Measurements from ENCODE around the gene LONP1.

LONP1 gene

GRCh38 chr19:5655412-5655811 is 64.5 kb downstream of the LONP1 start:
- no peak for DNase-seq (ENCODE audit: low read depth in 2 of 3, low spot score in 2 of 3)

- DNase-seq (ENCODE audit: low read depth in 2 of 3, low spot score in 2 of 3), result no peak
Observed at GRCh38 chr19:5654931-5655330, 65.0 kb downstream of the LONP1 start.

- DNase-seq (ENCODE audit: low read depth in 2 of 3, low spot score in 2 of 3), result no peak
Observed at GRCh38 chr19:5652261-5652660, 67.7 kb downstream of the LONP1 start.

- no peak for DNase-seq (ENCODE audit: low read depth in 2 of 3, low spot score in 2 of 3)
Observed at GRCh38 chr19:5651361-5651760, 68.6 kb downstream of the LONP1 start.

GRCh38 chr19:5648464-5648863 is 71.5 kb downstream of the LONP1 start:
- DNase-seq (ENCODE audit: low read depth in 2 of 3, low spot score in 2 of 3), result no peak

GRCh38 chr19:5646703-5647102 is 73.2 kb downstream of the LONP1 start:
- no peak for DNase-seq (ENCODE audit: low read depth in 2 of 3, low spot score in 2 of 3)

GRCh38 chr19:5645409-5645808 is 74.5 kb downstream of the LONP1 start:
- no peak for DNase-seq (ENCODE audit: low read depth in 2 of 3, low spot score in 2 of 3)

GRCh38 chr19:5644037-5644436 is 75.9 kb downstream of the LONP1 start:
- no peak for DNase-seq (ENCODE audit: low read depth in 2 of 3, low spot score in 2 of 3)

- DNase-seq (ENCODE audit: low read depth in 2 of 3, low spot score in 2 of 3), result no peak
Observed at GRCh38 chr19:5643060-5643459, 76.9 kb downstream of the LONP1 start.

- DNase-seq (ENCODE audit: low read depth in 2 of 3, low spot score in 2 of 3), result no peak
Observed at GRCh38 chr19:5642204-5642603, 77.7 kb downstream of the LONP1 start.
